Stimulated activated CD8-positive, alpha-beta memory T cell treated with anti-CD3 and anti-CD28 coated beads, Interleukin-4, amount 100 ng/mL, for 1 hour (primary cell): ENCODE data around the gene PAOX.
"Not testable (repeated sequence)": the region's sequence is repeated elsewhere in the genome, so short reads cannot be mapped to it uniquely, and the experiment has no call there.

Experiments used
- DNase-seq, 2 donors: peaks; one replicate each; pipeline ENCODE4 v3.0.0-alpha.2; 2020; ENCODE audit warnings: low read depth in 2 of 2, low spot score in 1 of 2

Gene PAOX

DNA sequence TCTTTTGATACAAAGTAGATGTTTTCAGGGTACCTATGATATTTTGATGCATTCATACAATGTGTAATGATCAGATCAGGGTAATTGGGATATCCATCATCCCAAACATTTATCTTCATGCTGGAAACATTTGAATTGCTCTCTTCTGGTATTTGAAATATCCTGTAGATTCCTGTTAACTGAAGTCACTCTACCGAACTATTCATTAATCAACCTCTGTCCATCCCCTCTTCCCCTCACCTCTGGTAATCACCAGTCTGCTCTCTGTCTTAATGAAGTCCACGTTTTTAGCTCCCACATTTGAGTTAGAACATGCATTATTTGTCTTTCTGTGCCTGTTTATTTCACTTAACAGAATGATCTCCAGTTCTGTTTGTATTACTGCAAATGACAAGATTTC lies 26.2 kb downstream of the PAOX start:
- DNase-seq, result no peak

DNA sequence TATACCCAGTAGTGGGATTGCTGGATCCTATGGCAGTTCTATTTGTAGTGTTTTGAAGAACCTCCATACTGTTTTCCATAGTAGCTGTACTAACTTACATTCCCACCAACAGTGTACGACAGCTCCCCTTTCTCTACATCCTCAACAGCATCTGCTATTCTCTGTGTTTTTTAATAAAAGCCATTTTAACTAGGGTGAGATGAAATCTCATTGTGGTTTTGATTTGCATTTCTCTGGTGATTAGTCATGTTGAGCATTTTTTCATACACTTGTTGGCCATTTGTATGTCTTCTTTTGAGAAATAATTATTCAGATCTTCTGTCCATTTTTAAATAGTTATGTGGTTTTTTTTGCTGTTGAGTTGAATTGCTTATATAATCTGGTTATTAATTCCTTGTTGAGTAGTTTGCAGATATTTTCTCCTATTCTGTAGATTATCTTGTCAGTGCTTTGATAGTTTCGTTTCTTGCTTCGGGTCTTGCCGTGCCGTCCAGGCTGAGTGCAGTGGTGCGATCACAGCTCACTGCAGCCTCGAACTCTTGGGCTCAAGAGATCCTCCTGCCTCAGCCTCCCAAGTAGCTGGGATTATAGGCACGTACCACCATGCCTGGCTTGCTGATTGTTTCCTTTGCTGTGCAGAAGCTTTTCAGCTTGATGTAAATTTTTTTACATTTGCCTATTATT lies 26.9 kb downstream of the PAOX start:
- DNase-seq, result no peak

DNA sequence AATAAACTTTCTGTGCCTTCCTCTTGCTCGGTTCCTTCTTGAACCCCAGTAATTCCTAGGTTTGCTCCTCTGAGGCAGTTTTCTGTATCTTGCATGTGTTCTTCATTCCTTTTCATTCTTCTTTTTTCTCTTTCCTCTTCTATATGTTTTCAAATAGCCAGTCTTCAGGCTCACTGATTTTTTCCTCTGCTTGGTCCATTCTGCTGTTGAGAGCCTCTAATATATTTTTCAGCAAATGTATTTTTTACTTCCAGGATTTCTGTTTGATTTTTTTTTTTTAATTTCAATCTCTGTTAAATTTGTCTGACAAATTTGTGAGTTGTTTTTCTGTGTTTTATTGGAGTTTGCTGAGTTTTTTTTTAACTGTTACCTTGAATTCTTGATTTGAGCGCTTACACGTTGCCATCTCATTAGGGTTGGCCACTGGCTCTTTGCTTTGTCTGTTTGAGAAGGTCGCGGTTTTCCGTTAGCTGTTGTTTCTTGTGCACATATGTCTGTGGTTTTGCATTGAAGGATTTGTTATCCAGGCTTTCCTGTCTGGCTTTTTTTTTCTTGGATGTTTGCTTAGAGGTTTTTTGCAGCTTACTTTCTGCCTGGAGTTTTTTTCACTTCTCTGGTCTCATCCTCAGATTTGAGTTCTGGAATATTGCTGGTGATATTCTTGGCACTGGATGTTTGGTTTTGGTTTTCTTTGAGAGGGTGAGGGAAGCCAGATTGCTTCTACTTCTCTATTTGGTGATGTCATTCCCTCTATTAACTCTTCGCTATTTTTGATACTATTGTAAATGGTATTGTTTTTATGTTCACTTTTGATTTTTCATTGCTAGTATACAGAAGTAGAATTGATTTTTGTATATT lies 32.7 kb downstream of the PAOX start:
- DNase-seq, result no peak

DNA sequence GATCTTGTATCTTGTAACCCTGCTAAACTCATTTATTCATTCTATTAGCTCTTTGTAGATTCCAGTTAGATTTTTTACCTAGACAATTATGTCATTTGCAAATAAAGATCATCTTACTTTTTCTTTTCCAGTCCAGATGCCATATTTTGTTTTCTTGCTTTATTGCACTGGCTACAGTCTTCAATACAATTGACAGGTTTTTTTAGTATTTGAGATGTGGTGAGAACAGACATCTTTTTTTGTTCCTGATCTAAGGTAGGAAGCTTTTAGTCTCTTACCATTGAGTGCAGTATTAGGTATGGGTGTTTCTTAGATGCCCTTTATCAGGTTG lies 33.3 kb downstream of the PAOX start:
- no peak for DNase-seq

DNA sequence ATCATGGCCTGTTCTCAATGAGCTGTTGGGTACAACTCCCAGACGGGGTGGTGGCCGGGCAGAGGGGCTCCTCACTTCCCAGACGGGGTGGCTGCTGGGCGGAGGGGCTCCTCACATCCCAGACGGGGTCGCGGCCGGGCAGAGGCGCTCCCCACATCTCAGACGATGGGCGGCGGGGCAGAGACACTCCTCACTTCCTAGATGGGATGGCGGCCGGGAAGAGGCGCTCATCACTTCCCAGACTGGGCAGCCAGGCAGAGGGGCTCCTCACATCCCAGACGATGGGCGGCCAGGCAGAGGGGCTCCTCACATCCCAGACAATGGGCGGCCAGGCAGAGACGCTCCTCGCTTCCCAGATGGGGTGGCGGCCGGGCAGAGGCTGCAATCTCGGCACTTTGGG lies 35.3 kb downstream of the PAOX start:
- not testable (repeated sequence) for DNase-seq

DNA sequence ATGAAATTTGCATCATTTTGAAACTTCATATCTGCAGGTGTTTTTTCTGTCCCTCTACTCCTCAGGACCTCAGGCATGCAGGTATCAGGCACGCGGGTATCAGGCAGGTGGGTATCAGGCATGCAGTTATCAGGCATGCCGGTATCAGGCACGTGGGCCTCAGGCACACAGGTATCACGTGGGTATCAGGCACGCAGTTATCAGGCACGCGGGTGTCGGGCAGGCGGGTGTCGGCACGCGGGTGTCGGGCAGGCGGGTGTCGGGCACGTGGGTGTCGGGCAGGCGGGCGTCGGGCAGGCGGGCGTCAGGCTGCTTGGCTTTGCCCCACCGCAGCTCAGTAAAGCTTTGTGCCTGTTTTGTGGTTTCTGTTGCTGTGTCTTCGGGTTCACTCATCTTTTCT lies 36.7 kb downstream of the PAOX start:
- no peak for DNase-seq

DNA sequence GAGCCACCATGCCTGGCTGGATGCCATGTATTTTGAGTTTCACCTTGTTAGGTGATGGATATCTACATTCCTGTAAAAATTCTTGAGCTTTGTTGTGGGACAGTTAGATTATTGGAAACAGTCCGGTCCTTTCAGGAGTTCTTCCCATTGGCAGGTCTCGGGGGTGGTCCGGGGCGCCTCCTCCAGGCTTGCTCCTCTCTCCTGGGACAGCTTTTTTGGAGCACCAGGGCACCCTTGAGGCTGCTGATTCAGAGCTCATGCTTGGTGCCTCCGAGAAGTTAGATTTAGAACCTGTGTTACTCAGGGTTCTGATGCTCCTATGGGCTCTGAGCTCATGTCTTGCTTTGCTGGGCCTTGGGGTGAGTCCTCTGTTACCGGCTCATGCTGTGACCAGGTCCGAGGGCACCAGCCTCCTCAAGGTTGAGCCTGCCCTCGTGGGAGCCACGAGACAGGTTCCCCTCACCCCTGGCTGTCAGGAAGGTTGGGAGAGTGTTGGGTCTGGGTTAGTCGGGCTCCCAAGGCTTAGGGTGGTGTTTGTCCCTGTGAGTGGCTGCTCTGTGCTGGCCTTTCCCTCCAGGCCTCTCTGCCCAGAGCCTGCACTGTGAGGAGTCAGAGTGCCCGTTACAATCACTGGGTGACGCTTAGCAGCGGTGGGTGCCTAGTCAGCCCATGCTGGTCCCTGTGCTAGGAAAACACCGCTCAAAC lies 39.4 kb downstream of the PAOX start:
- DNase-seq, result no peak

DNA sequence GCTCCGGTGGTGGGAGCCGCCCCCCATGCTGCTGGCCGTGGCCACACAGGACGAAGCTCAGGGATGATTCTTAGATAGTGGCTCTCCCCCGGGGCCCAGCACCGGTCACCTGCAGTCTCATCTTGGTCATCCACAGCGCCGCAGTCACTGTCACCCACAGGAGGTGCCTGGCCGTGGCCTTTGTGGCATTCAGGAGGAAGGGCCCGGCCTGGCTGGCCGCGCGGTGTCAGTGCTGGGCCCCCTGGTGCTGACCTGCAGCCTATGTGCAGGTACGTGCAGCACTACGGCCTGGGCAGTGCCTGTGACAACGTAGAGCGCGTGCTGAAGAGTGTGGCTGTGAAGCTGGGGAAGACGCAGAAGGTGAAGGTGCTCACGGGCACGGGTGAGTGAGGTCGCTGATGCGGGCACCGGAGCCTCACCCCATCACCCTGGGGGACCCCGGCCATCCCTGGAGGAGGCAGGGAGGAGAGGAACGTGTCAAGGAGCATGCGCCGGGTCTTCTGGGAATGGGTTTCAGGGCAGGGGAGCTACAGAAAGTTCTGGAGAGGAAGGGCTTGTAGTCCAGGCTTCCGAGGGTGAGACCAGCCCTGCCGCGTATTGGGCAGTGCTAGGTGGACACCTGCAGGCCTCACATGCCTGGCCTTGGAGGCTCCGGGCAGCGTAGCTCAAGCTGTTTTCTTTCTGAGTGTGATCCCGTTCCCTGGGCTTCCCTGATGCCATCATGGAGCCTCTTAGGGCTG lies 40.3 kb downstream of the PAOX start:
- DNase-seq, result no peak

DNA sequence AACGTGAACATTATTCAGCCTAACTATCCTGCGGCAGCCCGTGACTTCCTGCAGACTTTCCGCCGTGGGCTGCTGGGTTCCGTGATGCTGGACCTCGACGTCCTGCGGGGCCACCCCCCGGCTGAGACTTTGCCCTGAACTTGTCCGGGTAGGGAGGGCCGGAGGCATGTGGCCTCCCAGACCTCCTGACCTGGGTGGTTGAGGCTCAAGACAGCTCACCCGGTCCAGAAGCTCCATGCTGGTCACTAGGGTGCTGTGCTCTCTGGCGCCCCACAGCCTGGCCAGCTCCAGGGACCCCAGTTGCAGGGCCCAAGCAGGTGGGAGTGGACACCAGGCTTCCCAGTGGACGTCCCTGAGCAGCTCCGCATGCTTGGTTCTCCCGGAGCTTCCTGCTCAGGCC lies 41.0 kb downstream of the PAOX start:
- no peak for DNase-seq

DNA sequence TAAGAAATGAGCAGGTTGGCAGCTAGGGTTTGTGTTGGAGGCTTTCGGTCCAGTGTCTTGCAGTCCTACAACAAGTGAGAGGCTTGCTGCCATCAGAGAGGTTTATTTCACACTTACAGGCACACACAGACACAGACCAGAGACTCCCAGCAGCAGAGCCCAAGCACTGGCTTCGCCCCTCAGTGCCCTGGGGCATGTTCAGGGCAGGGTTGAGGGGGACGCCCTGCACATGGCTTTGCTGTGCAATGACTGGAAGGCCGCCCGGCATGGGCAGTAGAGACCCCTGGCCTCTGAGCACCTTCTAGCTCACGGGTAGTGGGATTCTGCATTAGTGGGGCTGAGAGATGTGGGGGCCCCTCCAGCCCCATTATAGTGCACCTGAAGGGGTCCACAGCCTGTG lies 41.5 kb downstream of the PAOX start:
- no peak for DNase-seq

DNA sequence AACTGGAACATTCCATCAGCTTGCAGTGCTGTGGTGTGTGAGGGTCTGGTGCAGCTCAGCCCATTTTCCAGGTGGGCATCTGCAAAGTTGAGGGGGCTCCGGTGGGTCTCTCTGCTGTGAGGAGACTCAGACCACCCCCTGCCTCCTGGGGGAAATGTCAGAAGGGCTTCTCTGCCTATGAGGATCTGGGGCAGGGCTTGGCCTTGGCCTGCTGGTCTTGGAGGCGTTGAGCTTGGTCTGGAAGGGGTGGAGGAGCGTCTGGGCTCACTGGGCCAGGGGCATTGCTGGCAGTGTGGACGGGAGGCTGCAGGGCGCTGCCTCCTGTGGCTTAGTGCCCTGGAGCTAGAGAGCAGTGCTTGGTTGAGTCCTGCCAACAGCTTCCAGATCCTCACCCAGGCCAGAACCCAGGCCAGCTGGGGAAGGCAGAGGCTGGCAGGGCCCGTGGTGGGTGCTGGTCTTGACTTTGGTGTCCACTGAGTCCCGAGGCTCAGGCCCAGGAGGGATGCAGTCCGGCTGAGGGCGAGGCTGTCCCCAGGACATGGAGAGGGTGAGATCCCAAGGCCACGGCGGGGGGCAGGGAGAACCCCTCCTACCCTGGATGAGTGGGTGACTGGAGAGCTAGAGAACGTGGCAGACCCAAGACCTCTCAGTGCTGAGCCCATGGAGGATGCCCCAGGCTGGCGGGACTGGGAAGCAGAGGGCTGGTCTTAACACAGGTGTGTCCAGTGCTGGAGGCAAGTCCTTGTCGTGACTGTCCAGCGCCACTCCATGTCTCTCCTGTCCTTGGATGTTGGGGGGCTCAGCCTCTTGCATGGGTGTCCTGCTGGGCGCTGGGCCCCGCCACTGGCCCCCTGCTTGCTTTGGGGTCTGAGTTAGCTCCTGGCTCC lies 42.5 kb downstream of the PAOX start:
- DNase-seq, result no peak

DNA sequence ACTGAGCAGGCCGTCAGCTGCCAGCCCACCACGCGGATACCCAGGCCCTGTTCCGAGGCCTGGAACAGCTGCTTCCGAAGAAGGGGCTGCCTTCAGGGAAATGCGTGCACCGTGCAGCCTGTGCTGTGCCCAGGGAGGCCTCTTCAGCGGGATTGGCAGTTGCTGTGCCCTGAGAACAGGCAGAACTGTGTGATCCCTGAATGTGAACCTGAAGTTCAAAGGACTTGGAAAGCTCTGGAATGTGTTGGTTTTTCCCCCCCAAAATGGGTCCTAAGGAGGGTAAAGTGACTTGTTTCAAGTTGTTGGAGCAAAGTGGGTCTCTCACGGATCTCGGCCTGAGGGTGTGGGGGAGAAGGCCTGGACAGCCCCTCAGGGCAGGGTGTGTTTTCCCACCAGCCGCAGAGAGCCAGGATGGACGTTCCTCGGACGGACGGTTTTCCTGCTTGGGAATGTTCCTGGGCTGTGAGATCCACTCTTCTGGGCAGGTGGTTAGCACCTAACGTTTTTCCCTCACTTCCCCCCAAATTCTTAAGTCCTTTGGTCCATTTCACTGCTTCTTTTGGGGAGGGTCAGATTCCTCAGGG lies 43.3 kb downstream of the PAOX start:
- no peak for DNase-seq

DNA sequence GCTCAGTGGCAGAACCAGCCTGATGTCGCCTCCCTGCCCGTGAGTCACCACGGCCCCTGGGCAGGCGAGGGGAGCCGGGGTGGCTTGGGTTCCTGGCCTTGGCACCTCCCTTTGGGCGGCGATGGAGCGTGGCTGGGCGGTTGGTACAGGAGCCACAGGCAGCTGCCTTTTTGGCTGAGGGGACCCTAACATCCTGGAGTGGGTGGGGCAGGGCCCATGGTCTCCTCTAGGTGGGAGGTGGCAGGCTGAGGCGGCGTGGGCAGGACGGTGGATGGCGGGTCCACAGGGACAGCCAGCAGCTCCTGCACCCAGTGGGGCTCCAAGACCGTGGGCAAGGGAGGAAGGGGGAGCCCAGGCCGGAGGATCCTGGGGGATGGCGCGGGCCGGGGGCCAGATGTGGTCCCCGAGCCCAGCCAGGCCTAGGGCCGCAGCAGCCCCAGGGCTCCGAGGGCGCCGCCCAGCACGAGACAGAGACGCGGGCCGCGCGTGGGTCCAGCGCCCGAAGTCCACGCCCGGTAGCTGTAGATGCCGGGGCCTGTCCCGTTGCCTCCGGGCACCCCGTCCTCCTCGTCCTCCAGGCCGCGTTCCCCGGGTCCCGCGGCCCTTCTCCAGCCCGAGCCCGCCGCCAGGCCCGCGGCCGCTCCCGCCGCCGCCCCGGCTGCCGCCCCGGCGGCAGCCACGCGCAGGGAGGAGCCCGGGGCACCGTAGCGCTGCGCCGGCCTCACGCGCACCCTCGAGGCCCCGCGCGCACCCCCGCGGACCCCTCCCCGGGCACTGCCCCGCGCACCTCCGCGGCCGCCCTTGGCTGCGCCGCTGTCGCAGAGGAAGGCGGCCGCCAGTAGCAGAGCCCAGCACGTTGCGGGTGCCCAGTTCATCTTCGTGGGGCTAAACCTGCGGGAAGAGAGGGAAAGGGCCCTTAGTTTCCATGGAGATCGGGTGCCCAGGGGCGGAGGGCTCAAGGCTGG lies 44.0 kb downstream of the PAOX start:
- no peak for DNase-seq

DNA sequence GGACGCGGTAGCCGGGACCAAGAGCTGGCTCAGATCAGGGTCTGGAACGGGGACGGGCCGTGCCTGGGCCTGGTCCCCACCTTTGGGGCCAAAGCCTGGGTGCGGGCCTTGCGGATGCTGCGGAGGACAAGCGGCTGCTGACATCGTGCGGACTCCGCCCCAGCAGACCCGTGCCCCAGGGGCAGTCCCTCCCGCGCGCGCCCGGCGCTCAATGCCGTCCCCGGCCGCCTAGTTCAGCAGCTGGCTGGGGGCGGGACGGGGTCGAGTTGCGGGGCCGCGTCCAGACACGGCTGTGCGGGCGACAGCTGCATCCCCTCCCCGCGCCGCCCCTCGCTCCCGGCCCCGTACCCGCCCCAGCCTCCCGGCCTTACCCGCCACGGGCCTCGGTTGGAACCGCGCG lies 45.0 kb downstream of the PAOX start:
- not testable (repeated sequence) for DNase-seq

DNA sequence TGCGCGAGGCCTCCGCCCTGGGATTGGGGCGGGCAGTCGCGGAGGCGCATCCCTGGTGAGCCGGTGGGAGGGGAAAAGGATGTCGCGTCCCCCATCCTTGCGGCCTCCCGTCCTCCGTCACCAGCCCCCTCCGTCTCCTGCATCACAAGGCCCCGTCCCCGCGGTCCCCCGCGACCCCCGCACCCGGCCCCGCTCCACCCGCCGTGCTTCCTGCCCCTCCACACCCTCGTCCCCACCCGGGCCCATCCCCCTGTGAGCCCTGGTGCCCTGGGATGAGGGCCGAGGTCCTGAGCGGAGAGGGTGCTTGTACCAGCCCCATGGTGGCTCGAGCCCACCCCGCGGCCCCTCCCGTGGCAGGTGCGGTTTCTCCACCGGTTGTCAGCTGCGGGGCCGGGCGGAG lies 45.5 kb downstream of the PAOX start, which contains the start of gene SPRN:
TSS of gene SPRN (minus strand) at position 25 of the 400 bp plus-strand sequence. CDS start 944 bp downstream, outside the sequence.
- not testable (repeated sequence) for DNase-seq

DNA sequence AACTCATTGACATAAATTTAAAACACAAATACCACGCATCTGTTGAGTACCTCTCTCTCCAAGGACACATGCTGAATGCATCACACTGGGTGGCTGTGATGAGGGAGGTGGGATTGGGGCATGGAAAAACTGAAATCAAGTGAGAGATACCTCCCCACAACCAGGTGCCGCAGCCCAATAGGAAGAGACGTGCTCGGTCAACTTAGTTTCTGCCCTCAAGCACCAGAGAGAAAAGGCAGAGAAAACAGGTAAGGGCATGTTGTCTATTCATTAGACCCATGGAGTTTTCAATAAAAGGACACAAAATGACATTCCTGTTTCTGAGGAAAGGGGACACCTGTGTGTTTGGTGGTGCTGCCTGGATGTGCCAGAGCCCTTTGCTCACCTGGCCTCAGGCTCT lies 50.5 kb downstream of the PAOX start:
- DNase-seq, result not testable (repeated sequence)

DNA sequence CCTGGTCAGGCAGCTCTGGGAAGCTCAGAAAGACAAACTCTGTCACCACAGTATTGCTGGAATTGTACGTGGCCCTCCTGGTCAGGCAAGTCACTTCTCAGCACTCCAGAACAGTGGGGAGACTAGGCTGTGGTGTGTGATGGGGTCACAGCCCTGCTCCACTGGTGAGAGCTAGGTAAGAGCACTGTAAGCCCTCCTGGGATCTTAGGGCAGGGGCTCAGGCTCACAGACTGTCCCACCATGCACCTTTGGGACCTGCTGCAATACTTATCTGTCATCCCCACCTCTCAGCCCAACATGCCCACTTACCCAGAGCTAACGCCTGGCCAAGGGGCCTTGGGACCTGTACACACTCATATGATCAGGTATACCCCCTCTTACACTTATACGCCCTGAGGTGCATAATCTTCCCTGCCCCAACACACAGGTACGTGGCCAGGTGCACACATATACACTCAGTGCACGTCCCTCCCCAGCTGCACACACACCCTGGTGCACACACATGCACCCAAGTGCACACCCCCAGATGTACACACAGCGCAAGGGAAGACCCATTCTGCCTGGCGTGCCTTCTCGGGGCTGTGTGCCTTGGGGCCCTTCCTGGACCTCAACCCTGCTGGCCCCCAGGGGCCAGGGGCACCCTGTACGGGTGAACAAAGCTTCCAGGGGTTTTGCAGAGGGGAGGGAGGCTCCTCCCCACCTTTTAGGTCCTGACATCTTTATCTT lies 53.0 kb downstream of the PAOX start:
- not testable (repeated sequence) for DNase-seq

DNA sequence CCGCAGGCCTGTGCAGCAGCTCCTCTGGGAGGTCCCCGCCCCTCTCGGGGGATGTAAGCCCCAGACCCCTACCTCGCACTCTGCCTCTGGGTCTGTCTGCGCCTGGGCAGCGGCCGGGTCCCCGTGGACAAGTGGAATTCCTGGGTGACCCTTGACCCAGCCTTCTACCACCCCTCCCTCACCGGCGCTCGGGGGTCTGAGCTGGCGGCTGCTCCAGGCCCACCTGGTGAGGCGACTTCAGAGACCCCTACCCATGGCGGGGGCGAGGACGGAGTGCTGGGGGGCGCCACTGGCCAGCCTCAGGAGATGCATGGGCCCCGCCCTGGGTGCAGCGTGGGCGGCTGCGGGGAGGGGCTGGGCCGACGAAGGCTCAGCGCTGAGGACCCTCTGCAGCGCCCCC lies 53.7 kb downstream of the PAOX start:
- not testable (repeated sequence) for DNase-seq
